Hepatocyte (in vitro differentiated cells): ENCODE results near the gene ROBO4. TPM values are rescaled to one million over a fixed set of nuclear protein-coding genes. Genes with fewer than 3 reads are reported as not detected.

ENCODE experiments used
- DNase-seq: peaks from one replicate; pipeline ENCODE4 v3.0.0-alpha.2; 2016; ENCODE audit warnings: low spot score
- H2AFZ ChIP-seq: fragments of 200-600 bp; sonication (generic); 2 replicates; pipeline ENCODE4 v1.6.0; 2016; ENCODE audit warnings: antibody characterized with exemption, mild to moderate bottlenecking
- H3K27ac ChIP-seq: fragments of 200-600 bp; sonication (generic); 2 replicates; pipeline ENCODE4 v1.5.1; 2016; ENCODE audit warnings: mild to moderate bottlenecking
- H3K27me3 ChIP-seq: fragments of 200-600 bp; sonication (generic); 2 replicates; pipeline ENCODE4 v1.6.1; 2016
- H3K36me3 ChIP-seq: fragments of 200-600 bp; sonication (generic); replicated peaks from 2 replicates; pipeline ENCODE4 v1.5.1; 2016; ENCODE audit warnings: low read depth; ENCODE audit not compliant: insufficient read depth
- H3K4me1 ChIP-seq: fragments of 200-600 bp; sonication (generic); 2 replicates; pipeline ENCODE4 v1.5.1; 2016; ENCODE audit warnings: mild to moderate bottlenecking, moderate library complexity; ENCODE audit not compliant: insufficient read depth
- H3K4me2 ChIP-seq: fragments of 200-600 bp; sonication (generic); 2 replicates; pipeline ENCODE4 v1.6.0; 2016
- H3K4me3 ChIP-seq: fragments of 200-600 bp; sonication (generic); 2 replicates; pipeline ENCODE4 v1.5.1; 2016; ENCODE audit warnings: mild to moderate bottlenecking
- H3K79me2 ChIP-seq: fragments of 200-600 bp; sonication (generic); 2 replicates; pipeline ENCODE4 v1.6.0; 2017; ENCODE audit warnings: mild to moderate bottlenecking
- H3K9me2 ChIP-seq: fragments of 200-600 bp; sonication (generic); replicated peaks from 2 replicates; pipeline ENCODE4 v1.6.0; 2017; ENCODE audit warnings: mild to moderate bottlenecking; ENCODE audit not compliant: insufficient read depth
- H3K9me3 ChIP-seq: fragments of 200-600 bp; sonication (generic); 2 replicates; pipeline ENCODE4 v1.5.1; 2016; ENCODE audit warnings: low read depth, mild to moderate bottlenecking
- H4K20me1 ChIP-seq: fragments of 200-600 bp; sonication (generic); 2 replicates; pipeline ENCODE4 v1.6.0; 2016; ENCODE audit warnings: mild to moderate bottlenecking; ENCODE audit not compliant: insufficient read depth, poor library complexity, severe bottlenecking
- CTCF ChIP-seq: fragments of 200-600 bp; sonication (generic); IDR thresholded peaks from 2 replicates; pipeline ENCODE4 v1.5.1; 2016; ENCODE audit warnings: antibody characterized with exemption, mild to moderate bottlenecking; ENCODE audit not compliant: poor library complexity
- EZH2 ChIP-seq: fragments of 200-600 bp; sonication (generic); IDR thresholded peaks from 2 replicates; pipeline ENCODE4 v1.6.1; 2016; ENCODE audit warnings: antibody characterized with exemption, mild to moderate bottlenecking, borderline replicate concordance
- EZH2phosphoT487 ChIP-seq: fragments of 200-600 bp; sonication (generic); IDR thresholded peaks from one replicate; pipeline ENCODE4 v1.6.1; 2018; ENCODE audit warnings: antibody characterized with exemption, mild to moderate bottlenecking, low read depth, moderate library complexity; ENCODE audit not compliant: unreplicated experiment, severe bottlenecking
- WGBS: methylation state at CpG from one replicate; pipeline ENCODE4 v1.1.6; 2016; ENCODE audit warnings: low lambda C conversion rate; ENCODE audit errors: missing lambda C conversion rate; 5-methylcytosine and 5-hydroxymethylcytosine counted together
- polyA plus RNA-seq: library from polyadenylated mRNA; unstranded; fragments of >200 nt; fragmentation: Nextera tagmentation; extraction: Ambion mirVana; gene quantifications from 2 replicates; pipeline ENCODE4 v1.2.1, GENCODE V29; 2016
- total RNA-seq: library from RNA; depleted of rRNA; stranded (reverse); fragments of >200 nt; gene quantifications from 2 replicates; pipeline ENCODE4 v1.2.3, GENCODE V29; 2014

Gene ROBO4
- total and polyA plus RNA-seq, 2 experiments from 2014 or later: 0.28 to 2.0 TPM

- H3K9me2 ChIP-seq: no peaks in the 10 kb centered on the region
- no peak overlapping the region for H2AFZ ChIP-seq
- no peaks in the 10 kb centered on the region for H3K9me3 ChIP-seq
- no peak overlapping the region for H3K4me3 ChIP-seq
- no peaks in the 10 kb centered on the region for H4K20me1 ChIP-seq
- H3K4me2 ChIP-seq: no peak overlapping the region
- 71% methylated on average over 3 of the region's 3 CpGs for WGBS
- TF ChIP-seq EZH2phosphoT487: no peak
- no peak for TF ChIP-seq CTCF
- no peak for TF ChIP-seq EZH2
- H3K79me2 ChIP-seq: no peaks in the 10 kb centered on the region
- H3K36me3 ChIP-seq: no peaks in the 10 kb centered on the region
- H3K27me3 ChIP-seq: no peaks in the 10 kb centered on the region
- DNase-seq: no peak
- no peak overlapping the region for H3K27ac ChIP-seq
- H3K4me1 ChIP-seq: no peaks in the 10 kb centered on the region
Observed at GRCh38 chr11:124880958-124881357, 16.7 kb downstream of the ROBO4 start.

- 92% methylated on average over 10 of the region's 10 CpGs for WGBS
- H3K4me2 ChIP-seq: no peak overlapping the region
Observed at GRCh38 chr11:124880290-124880611, 17.4 kb downstream of the ROBO4 start.

GRCh38 chr11:124879493-124880289 is 18.0 kb downstream of the ROBO4 start:
- Histone ChIP-seq H3K27ac (no peak overlapping the region), H3K4me2 (no peak overlapping the region), H3K79me2 (no peaks in the 10 kb centered on the region), H2AFZ (no peak overlapping the region), H4K20me1 (no peaks in the 10 kb centered on the region), H3K4me3 (no peak overlapping the region), H3K9me2 (no peaks in the 10 kb centered on the region), H3K4me1 (no peaks in the 10 kb centered on the region), H3K36me3 (no peaks in the 10 kb centered on the region), H3K27me3 (peaks cover 7% of the 10 kb centered on the region), H3K9me3 (no peaks in the 10 kb centered on the region)
- 95% methylated on average over 16 of the region's 16 CpGs for WGBS
- DNase-seq: no peak
- TF ChIP-seq EZH2phosphoT487 (no peak), CTCF (no peak), EZH2 (no peak)

More at GRCh38 chr11:124880290-124880611, 17.4 kb downstream of the ROBO4 start:
- Histone ChIP-seq H3K9me2 (no peaks in the 10 kb centered on the region), H3K36me3 (no peaks in the 10 kb centered on the region), H3K27ac (no peak overlapping the region), H4K20me1 (no peaks in the 10 kb centered on the region), H3K27me3 (peaks cover 2% of the 10 kb centered on the region), H3K4me3 (no peak overlapping the region), H3K9me3 (no peaks in the 10 kb centered on the region), H3K79me2 (no peaks in the 10 kb centered on the region), H3K4me1 (no peaks in the 10 kb centered on the region), H2AFZ (no peak overlapping the region)
- DNase-seq: no peak
- no peak for TF ChIP-seq EZH2phosphoT487
- TF ChIP-seq CTCF: no peak
- no peak for TF ChIP-seq EZH2
